Stimulated activated CD8-positive, alpha-beta memory T cell treated with anti-CD3 and anti-CD28 coated beads, Interleukin-2, amount 100 ng/mL, for 48 hours (primary cell): Measurements from ENCODE around the gene FBL.
A peak's percentile ranks its signal among the peaks of the same experiment; 100 is the strongest.
"Not testable (repeated sequence)": the region's sequence is repeated elsewhere in the genome, so short reads cannot be mapped to it uniquely, and the experiment has no call there.

Experiments used
- DNase-seq, 2 donors: peaks; one replicate each; pipeline ENCODE4 v3.0.0-alpha.2; 2020; ENCODE audit warnings: low read depth in 2 of 2

FBL gene

DNA sequence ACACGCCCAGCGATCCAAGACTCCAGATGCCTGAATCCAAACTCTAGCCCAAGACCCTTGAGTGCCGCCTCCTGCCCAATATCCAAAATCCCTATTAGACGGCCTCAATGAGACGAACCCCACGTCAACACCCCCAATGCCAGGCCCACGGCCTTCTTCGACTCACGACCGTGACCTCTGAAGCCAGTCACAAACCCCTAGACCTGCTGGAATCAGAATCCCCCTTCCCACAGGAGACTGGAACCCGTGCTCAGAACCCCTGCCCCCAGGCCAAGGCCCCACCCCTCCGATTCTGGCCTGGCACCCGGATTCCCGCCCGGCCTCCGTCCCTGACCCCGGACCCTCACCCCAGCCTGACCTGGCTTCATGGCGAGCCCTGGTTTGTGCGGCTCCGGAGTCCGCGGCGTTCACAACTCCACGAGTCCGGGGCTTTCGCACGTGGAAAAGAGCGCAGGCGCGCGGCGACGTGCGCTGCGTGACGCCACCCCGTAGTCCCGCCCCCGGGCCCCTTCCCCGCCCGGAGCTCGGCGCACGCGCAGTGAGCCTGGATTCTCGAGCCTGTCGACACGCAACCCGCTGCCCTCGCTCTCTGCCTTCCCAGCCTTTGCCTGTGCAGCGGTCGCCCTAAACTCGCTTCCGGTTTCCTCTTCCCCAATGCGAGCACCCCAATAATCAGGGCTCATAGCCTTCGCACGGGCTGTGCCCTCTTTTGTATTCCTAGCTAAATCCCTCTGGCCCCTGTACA lies at the start of gene FBL:
FBL (minus strand) TSS at position 447 of the 745 bp plus-strand sequence; CDS start at position 368, 79 bp downstream.
- DNase-seq: peak; percentile 98 to 99

DNA sequence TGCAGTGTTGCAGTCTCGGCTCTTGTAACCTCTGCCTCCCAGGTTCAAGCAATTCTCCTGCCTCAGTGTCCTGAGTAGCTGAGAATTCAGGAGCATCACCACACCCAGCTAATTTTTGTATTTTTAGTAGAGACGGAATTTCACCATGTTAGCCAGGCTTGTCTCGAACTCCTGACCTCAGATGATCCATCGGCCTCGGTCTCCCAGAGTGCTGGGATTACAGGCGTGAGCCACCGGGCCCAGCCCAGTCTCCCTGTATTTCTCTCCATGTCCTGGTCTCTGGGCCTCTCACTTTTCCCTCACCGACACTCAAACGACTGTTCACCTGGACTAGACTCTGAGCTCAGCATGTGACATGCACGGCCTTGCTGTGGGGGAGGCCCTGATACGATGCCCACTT lies 48.9 kb upstream of the FBL start:
- not testable (repeated sequence) for DNase-seq

DNA sequence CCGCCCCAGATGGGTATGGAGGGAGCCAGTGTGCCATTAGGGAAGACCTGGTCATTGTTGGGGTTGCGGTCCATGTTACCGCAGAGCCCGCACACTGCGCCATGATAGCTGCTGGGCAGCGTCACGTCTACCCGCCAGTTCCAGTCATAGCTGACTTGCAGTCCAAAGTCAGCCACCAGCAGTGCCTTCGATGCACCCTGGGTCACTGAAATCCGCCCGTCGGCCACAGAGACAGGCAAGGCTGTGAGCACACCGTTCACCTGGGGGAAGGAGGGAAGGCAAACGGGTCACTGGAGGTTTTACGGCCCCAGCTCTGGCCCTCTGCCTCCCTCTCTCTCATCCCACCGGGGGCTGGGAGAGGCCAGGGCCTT lies 48.0 kb upstream of the FBL start:
- not testable (repeated sequence) for DNase-seq

DNA sequence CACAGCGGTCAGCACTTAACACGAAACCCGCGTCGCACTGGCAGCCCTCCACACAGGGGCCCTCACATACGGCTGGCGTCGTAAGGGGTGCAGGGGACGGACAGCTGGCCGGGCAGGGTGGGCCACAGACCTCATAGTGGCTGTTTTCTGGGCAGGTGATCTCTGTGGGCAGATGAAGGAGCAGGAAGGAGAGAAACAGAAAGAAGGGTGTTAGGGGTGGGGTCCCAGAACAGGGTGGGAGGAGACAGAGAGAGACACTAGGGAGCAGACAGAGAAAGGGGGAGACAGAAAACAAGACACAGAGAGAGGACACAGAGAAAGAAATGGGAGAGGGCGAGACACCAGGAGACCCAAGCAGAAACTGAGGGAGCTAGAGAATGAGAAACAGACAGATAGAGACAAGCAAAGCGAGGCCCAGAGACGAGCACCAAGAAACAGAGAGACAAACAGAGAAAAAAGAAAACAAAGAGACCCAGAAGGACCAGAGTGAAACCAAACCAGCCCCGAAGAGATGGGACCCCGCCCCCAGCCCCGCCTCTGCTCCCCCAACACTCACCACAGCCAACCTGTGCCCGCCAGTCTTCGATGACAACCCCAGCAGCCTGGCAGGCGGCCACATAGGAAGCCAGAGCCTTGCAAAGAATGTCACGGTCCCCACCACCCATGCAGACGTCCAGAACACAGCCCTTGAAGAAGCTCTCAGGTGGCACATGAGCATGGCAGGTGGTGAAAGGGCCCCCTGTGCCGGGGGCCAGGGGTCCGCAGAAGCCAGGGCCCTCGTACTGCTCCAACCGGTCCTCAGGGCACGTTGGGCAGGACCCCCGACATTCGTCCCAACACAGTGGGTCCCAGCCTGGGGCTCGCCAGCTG lies 47.4 kb upstream of the FBL start:
- peak; percentile 10 to 39 for DNase-seq

DNA sequence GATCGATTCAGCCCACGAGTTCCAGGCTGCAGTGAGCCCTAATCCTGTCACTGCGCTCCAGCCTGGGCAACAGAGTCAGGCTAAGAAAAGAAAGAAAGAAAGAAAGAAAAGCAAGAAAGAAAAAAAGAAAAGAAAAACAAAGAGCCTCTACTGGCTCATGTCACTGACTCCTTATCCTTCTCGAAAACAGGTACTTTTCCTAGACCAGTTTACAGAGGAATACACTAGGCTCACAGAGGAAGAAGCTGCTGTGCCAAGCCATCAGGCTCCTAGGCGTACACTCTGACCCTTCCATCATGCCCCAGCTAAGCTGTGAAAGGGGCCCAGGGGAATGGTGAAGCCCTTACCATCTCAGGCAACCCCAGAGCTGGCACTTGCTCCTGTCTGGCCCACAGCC lies 46.3 kb upstream of the FBL start:
- DNase-seq: not testable (repeated sequence)

DNA sequence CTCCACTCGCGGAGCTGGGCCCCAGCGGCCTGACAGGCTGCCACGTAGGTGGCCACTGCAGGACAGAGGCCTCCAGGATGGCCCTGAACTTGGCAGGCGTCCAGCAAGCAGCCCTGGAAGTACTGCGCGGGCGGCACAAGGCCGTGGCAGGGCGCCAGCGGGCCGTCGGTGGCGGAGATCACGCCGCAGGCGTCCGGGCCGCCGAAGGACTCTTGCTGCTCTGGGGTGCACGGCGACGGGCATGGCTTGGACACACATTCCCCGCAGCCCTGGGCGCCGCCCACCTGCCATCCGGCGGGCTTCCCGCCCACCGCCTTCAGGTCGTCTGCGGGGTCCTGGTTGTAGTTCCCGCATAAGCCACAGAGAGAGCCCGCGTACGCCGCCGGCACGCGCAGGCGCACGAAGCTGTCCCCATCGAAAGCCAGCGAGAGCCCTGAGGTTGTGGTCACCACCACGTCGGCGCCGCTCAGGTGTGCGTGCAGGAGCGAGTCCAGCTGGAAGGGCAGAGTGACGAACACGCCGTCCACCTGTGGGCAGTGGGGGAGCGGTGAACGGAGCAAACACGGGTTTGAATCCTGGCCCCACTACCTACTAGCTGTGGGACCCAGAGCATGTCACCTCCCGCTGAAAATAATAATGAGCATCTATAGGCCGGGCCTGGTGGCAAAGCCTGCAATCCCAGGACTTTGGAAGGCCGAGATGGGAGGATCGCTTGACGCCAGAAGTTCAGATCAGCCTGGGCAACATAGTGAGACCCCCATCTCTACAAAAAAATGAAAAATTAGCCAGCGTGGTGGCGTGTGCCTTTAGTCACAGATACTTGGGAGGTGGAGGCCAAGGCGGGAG lies 45.7 kb upstream of the FBL start:
- DNase-seq: not testable (repeated sequence)

DNA sequence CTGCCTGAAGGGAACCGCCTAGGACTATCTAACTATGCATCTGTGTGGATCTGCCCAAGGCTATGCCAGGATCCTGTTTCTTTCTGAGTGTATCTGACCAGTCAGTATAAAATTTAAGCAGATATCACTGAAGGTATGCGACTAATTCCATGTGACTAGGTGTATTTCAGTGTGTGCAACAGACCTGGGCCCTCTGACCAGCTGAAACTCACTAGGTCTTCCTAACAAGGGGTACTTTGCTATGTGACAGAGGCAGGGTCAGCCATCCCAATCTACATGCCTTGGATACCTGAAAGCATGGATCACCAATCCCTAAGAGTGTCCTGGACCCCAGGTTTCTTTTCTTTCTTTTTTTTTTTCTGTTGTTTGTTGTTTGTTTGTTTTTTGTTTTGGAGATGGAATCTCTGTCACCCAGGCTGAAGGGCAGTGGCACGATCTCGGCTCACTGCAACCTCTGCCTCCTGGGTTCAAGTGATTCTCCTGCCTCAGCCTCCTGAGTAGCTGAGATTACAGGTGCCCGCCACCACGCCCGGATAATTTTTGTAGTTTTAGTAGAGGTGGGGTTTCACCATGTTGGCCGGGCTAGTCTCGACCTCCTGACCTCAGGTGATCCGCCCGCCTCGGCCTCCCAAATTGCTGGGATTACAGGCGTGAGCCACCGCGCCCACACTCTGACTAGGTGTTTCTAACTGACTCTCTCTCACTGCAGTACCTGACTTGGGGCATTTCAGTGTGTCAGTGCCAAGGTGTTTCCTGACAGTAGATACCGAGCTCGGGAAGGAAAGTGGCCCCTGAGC lies 44.8 kb upstream of the FBL start:
- no peak for DNase-seq

DNA sequence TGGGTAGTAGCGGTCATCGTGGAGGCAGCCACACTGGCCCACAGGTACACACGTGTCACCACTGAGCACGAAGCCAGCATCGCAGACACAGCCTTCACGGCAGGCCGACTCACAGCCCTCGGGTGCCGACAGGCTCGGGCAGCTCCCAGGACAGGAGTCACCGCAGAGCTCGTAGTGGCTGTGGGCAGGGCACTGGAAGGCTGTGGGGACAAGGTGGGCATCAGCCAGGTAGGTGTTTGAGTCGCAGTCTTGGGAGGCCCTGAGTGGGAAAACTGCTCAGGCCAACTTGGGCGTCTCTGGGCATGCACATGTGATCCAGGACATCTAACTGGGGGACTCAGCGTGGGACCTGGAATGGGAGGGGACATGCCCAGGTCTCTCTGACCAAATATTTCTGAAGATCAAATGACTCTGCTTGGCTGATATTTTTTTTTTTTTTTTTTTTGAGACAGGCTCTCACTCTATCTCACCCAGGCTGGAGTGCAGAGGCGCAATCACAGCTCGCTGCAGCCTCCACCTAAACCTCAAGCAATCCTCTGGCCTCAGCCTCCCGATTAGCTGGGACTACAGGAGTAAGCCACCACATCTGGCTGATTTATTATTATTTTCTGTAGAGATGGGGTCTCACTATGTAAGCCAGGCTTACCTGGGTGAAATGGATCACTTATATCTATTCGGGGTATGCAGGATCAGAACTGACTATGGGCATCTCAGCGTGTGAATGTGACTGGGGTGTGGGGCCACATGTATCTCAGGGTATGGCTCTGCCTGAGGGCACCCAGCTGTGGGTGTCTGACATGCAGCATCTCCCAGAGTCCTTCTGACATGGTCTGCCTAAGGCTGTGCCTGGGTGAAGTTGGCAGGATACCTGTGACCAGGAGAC lies 43.9 kb upstream of the FBL start:
- DNase-seq: not testable (repeated sequence)

DNA sequence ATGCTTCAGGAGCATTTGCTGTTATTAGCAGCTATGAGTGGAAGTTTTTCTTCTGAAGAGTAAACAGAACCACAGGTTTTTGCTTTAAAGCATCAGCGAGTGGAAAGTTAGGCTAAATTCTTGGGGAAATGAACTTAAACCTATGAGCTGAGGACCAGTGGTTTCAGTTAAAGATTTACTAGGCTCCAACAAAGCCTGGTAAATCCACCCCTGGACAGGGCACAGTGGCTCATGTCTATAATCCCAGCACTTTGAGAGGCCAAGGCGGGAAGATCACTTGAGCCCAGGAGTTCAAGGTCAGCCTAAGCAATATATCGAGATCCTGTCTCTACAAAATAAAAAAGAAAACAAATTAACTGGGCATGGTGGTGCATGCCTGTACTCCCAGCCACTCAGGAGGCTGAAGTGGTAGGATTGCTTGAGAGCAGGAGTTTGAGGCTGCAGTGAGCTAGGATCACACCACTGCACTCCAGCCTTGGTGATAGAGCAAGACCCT lies 41.3 kb upstream of the FBL start:
- not testable (repeated sequence) for DNase-seq

DNA sequence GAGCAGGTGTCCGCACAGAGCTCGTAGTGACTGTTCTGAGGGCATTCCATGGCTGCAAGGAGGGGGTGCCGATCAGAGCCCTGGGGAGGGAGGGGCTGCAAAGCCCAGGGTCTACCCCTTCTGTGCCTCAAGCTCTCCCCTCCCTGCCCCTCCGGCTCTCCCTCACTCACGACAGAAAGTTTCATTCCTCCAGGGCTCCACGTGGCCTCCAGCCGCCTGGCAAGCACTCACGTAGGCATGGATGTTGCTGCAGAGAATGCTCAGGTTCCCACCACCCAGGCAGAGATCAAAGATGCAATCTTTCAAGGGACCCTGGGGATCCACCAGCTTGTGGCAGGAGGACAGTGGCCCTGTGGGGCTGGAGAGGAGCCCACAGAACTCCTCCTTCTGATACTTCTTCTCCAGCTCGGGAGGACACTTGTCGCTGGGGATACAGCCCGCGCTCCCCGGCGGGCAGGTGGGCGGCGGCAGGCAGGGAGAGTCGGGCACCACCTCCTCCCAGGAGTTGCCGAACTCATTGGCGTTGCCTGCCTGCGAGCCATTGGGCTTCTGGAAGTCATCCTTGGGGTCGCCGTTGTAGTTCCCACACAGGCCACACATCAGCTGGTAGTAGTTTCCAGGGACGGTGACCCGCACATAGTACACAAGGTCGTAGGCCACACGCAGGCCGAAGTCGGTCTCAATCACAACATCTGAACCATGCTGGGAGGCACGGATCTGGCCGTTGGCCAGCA lies 39.8 kb upstream of the FBL start:
- DNase-seq: not testable (repeated sequence)

DNA sequence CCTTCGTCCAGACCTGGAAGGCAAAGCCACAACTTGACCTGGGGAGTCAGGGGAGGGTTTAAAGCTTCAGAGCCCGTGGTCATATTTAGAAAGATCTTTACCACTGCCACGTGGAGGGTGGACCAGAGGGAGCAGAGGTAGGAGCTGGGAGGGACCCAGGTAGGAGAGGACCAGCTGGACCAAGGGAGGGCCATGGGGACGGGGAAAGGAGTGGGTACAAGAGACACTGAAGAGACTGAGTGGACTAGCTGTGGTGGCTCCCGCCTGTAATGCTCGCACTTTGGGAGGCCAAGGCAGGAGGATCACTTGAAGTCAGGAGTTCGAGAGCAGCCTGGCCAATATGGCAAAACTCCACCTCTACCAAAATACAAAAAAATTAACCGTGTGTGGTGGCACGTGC lies 38.5 kb upstream of the FBL start:
- not testable (repeated sequence) for DNase-seq

DNA sequence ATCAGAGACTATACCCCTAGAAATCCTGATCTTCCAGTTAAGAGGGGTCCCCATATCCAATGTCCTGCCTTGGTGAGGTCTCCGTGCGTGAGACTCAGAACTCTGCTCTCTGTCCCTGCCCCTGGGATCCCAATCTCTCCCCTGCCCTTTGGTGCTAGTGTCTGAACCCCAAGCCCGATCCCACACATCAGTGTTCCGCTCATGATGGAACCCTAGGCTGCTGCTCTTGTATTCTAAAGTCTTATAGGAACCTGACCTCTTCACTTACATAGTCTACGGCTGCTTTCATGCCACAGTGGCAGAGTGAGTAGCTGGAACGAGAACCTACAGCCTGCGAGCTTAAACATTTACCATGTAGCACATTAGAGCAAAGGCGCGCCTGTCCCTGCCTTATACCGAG lies 36.5 kb upstream of the FBL start:
- DNase-seq: not testable (repeated sequence)

DNA sequence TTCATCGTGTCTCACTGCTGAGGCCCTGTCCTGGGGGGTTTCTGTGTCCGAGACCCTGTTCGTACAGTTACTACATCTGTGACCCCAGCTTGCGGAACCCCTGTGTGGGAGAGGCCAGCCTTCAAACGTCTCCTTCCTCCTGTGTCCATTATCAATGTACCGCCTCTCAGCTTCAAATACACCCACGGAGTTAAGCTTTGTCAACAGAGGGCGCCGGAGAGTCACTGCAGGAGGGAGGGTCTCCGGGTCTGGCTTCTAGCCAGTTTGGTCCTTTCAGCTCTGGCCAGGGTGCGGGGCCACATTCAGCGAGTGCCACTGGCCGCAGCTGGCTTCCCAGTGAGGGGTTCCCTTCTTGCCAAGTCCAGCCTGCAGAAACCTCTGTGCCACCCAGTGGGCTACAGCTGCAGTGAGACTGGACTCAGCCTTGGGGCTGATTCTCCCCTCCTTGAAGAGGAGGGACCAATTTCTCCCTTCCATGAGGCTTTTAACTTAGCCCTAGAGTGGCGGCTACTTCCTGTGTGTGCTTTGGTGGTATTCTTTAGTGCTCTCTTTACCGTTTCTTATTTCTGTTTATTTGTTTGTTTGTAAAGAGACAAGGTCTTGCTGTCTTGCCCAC lies 35.4 kb upstream of the FBL start:
- DNase-seq: peak; percentile 10 to 33

DNA sequence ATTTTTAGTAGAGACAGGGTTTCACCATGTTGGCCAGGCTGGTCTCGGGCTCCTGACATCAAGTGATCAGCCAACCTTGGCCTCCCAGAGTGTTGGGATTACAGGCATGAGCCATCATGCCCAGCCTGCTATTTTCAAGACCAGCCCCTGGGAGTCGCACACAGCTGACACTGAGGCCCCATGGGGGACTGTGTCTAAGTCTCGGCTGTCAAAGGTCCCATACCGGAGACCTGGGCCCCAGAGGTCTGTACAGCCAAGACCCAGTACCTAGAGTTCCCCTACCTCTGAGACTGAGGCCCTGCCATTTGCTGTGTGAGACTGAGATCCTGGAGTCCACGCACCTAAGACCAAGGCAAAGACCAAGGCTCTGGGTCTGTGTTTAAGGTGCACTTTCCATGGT lies 34.1 kb upstream of the FBL start:
- DNase-seq: not testable (repeated sequence)

DNA sequence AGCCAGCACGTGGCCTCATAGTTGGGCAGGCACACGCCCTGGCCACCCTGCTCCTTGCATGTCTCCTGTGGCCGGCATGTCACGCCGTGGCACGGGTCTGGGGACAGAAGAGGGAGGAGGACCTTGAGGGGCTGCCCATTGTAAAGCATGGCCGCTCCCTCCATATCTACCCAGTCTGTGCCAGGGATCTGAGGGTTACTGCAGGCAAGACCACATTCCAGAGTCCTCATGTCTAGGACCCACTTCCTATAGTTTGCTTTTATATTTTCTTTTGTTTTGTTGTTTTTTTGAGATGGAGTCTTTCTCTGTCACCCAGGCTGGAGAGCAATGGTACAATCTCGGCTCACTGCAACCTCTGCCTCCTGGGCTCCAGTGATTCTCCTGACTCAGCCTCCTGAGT lies 33.6 kb upstream of the FBL start:
- DNase-seq: not testable (repeated sequence)

DNA sequence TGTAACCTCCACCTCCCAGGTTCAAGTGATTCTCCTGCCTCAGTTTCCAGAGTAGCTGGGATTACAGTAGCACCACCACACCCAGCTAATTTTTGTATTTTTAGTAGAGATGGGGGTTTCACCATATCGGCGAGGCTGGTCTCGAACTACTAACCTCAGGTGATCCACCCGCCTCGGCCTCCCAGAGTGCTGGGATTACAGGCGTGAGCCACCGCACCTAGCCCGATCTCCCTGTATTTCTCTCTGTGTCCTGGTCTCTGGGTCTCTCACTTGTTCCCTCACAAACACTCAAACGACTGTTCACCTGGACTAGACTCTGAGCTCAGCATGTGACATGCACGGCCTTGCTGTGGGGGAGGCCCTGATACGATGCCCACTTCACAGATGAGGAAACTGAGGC lies 32.7 kb upstream of the FBL start:
- DNase-seq: not testable (repeated sequence)

DNA sequence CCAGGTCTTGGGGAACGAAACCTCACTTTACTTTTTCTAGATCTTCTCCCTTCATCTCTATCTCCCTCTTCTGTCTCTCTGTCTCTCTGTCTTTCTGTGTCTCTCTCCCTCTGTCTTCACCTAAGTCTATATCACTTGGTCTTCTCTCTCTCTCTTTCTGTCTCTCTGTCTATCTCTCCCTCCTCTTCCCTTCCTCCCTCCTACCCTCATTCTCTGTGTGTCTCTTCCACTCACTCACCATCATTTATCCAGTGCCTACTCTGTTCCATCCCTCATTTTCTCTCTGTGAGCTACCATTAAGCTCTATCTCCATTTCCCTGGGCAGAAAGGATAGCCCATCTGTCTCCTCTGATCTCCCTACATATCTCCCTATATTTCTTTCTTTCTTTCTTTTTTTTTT lies 32.2 kb upstream of the FBL start:
- DNase-seq: no peak

DNA sequence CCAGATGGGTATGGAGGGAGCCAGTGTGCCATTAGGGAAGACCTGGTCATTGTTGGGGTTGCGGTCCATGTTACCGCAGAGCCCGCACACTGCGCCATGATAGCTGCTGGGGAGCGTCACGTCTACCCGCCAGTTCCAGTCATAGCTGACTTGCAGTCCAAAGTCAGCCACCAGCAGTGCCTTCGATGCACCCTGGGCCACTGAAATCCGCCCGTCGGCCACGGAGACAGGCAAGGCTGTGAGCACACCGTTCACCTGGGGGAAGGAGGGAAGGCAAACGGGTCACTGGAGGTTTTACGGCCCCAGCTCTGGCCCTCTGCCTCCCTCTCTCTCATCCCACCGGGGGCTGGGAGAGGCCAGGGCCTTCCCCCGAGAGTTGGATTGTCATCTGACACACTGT lies 31.8 kb upstream of the FBL start:
- not testable (repeated sequence) for DNase-seq

DNA sequence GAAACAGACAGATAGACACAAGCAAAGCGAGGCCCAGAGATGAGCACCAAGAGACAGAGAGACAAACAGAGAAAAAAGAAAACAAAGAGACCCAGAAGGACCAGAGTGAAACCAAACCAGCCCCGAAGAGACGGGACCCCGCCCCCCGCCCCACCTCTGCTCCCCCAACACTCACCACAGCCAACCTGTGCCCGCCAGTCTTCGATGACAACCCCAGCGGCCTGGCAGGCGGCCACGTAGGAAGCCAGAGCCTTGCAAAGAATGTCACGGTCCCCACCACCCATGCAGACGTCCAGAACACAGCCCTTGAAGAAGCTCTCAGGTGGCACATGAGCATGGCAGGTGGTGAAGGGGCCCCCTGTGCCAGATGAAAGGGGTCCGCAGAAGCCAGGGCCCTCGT lies 31.3 kb upstream of the FBL start:
- peak in 1 of 2 donors; percentile 8 for DNase-seq
